Measurements from ENCODE around the gene F13B.
A peak's percentile ranks its signal among the peaks of the same experiment; 100 is the strongest.

The F13B gene

GRCh38 chr1:197001828-197002227 lies 65.2 kb downstream of the F13B start:
- TF ChIP-seq ZFX (IDR thresholded peaks at IDR 0.05): no peak
- no peak for TF ChIP-seq CTCF (conservative IDR thresholded peaks at IDR 0.05)

GRCh38 chr1:196997423-196997822 lies 69.6 kb downstream of the F13B start:
- no peak for TF ChIP-seq CTCF (conservative IDR thresholded peaks at IDR 0.05)
- TF ChIP-seq ZFX (IDR thresholded peaks at IDR 0.05): no peak
- no peak overlapping the region for H3K27ac ChIP-seq

More at GRCh38 chr1:197001828-197002227, 65.2 kb downstream of the F13B start:
- H3K27ac ChIP-seq: no peak overlapping the region

- no peak overlapping the region for H3K27ac ChIP-seq
- no peak for TF ChIP-seq ZFX (IDR thresholded peaks at IDR 0.05)
- no peak for TF ChIP-seq CTCF (conservative IDR thresholded peaks at IDR 0.05)
Measured at GRCh38 chr1:196993916-196994315, 73.1 kb downstream of the F13B start.

GRCh38 chr1:196991919-196992651 lies 75.0 kb downstream of the F13B start:
- H3K27ac ChIP-seq: peak overlapping the region; percentile 57

Measured in C4-2B (cell line).